Measurements from ENCODE around the gene PAK2. TPM values are rescaled to one million over a fixed set of nuclear protein-coding genes. Genes with fewer than 3 reads are reported as not detected.

PAK2 gene
- total RNA-seq, 2 experiments from 2014 or later: 36.2 to 41.7 TPM

GRCh38 chr3:196736670-196737374 is 2.8 kb upstream of the PAK2 start:
- intact Hi-C loops (cut with DNase I, micrococcal nuclease): loop anchor here in 1 of 2 experiments (5.0 kb wide), 1 partner anchor 655 kb away; the partner anchor contains the start of gene TFRC
- no peak for DNase-seq
- Mint-ChIP-seq H3K9me3 (no peaks in the 10 kb centered on the region), H3K27ac (no peak overlapping the region), H3K36me3 (ENCODE audit: low read depth) (peaks cover 17% of the 10 kb centered on the region), H3K4me3 (peak overlapping the region; percentile 11), H3K27me3 (no peaks in the 10 kb centered on the region), H3K4me1 (ENCODE audit: low read depth) (peaks cover 19% of the 10 kb centered on the region)
- Histone ChIP-seq H3K4me3 (ENCODE audit: low read length) (no peak overlapping the region), H3K36me3 (ENCODE audit: insufficient read depth, low read length) (no peaks in the 10 kb centered on the region), H3K9me3 (ENCODE audit: control insufficient read depth in 1 of 2, insufficient read depth in 1 of 2, low read length in 2 of 2) (no peaks in the 10 kb centered on the region), H3K27me3 (ENCODE audit: control insufficient read depth in 1 of 2, insufficient read depth in 2 of 2, low read length in 2 of 2) (no peaks in the 10 kb centered on the region), H3K4me1 (ENCODE audit: insufficient read depth, low read length) (peaks cover 9% of the 10 kb centered on the region), H3K27ac (ENCODE audit: low read depth in 1 of 2, low read length in 2 of 2) (no peak overlapping the region)
- ChIA-PET CTCF (no interaction called here), POLR2A (no interaction called here)
- no peak for TF ChIP-seq CTCF (IDR thresholded peaks at IDR 0.05)
- ATAC-seq (ENCODE audit: poor library complexity): no peak

GRCh38 chr3:196737655-196738054 is 2.0 kb upstream of the PAK2 start:
- H3K36me3 Mint-ChIP-seq (ENCODE audit: low read depth): peaks cover 17% of the 10 kb centered on the region
- Histone ChIP-seq H3K9me3 (ENCODE audit: control insufficient read depth in 1 of 2, insufficient read depth in 1 of 2, low read length in 2 of 2) (no peaks in the 10 kb centered on the region), H3K4me1 (ENCODE audit: insufficient read depth, low read length) (peaks cover 17% of the 10 kb centered on the region), H3K36me3 (ENCODE audit: insufficient read depth, low read length) (no peaks in the 10 kb centered on the region), H3K4me3 (ENCODE audit: low read length) (no peak overlapping the region), H3K27me3 (ENCODE audit: control insufficient read depth in 1 of 2, insufficient read depth in 2 of 2, low read length in 2 of 2) (no peaks in the 10 kb centered on the region), H3K27ac (ENCODE audit: low read depth in 1 of 2, low read length in 2 of 2) (no peak overlapping the region)
- POLR2A ChIA-PET: no interaction called here
- H3K4me1 Mint-ChIP-seq (ENCODE audit: low read depth): peaks cover 22% of the 10 kb centered on the region
- no peaks in the 10 kb centered on the region for H3K9me3 Mint-ChIP-seq
- ATAC-seq (ENCODE audit: poor library complexity) (no peak), DNase-seq (no peak)
- TF ChIP-seq CTCF (IDR thresholded peaks at IDR 0.05): no peak
- peak overlapping the region; percentile 17 for H3K4me3 Mint-ChIP-seq
- intact Hi-C loops (cut with DNase I, micrococcal nuclease): loop anchor here in 1 of 2 experiments (2.0 to 5.0 kb wide), 2 partner anchors 129 to 655 kb away; partner anchors contain the start of genes SENP5 and TFRC
- H3K27me3 Mint-ChIP-seq: no peaks in the 10 kb centered on the region
- CTCF ChIA-PET: no interaction called here
- H3K27ac Mint-ChIP-seq: no peak overlapping the region

GRCh38 chr3:196740481-196741248 is 1.0 kb downstream of the PAK2 start:
- CTCF ChIA-PET: interaction anchor here (1.0 to 2.4 kb wide), 6 partner anchors 24 to 201 kb away, joined by 3 to 8 read pairs (median 4); partner anchors contain the start of genes CEP19, FBXO45, NCBP2 and PIGX
- Histone ChIP-seq H3K4me3 (ENCODE audit: low read length) (peak overlapping the region; percentile 96), H3K9me3 (ENCODE audit: control insufficient read depth in 1 of 2, insufficient read depth in 1 of 2, low read length in 2 of 2) (no peaks in the 10 kb centered on the region), H3K36me3 (ENCODE audit: insufficient read depth, low read length) (no peaks in the 10 kb centered on the region), H3K27ac (ENCODE audit: low read depth in 1 of 2, low read length in 2 of 2) (peak overlapping the region; percentile 86 to 95), H3K27me3 (ENCODE audit: control insufficient read depth in 1 of 2, insufficient read depth in 2 of 2, low read length in 2 of 2) (no peaks in the 10 kb centered on the region), H3K4me1 (ENCODE audit: insufficient read depth, low read length) (peaks cover 27% of the 10 kb centered on the region)
- H3K27me3 Mint-ChIP-seq: no peaks in the 10 kb centered on the region
- peak overlapping the region; percentile 98 for H3K4me3 Mint-ChIP-seq
- ATAC-seq (ENCODE audit: poor library complexity) (peak; percentile 51), DNase-seq (peak in 10 of 14 experiments; percentile 7 to 75 (median 39))
- intact Hi-C loops (cut with DNase I, micrococcal nuclease): loop anchor here in 1 of 2 experiments (2.0 kb wide), 1 partner anchor 62 kb away; no protein-coding TSS in a partner anchor
- H3K27ac Mint-ChIP-seq: peak overlapping the region; percentile 95
- H3K36me3 Mint-ChIP-seq (ENCODE audit: low read depth): peaks cover 19% of the 10 kb centered on the region
- H3K4me1 Mint-ChIP-seq (ENCODE audit: low read depth): peaks cover 42% of the 10 kb centered on the region
- POLR2A ChIA-PET: interaction anchor here (0.7 to 2.7 kb wide), 25 partner anchors 9 to 561 kb away, joined by 3 to 57 read pairs (median 4); partner anchors contain the start of genes CEP19, DYNLT2B, FBXO45 and NCBP2
- H3K9me3 Mint-ChIP-seq: no peaks in the 10 kb centered on the region
- TF ChIP-seq CTCF (IDR thresholded peaks at IDR 0.05): no peak

All from CD4-positive, alpha-beta T cell (primary cell).